Measurements from ENCODE around the gene SH3RF2. TPM values are rescaled to one million over a fixed set of nuclear protein-coding genes. Genes with fewer than 3 reads are reported as not detected.
"Not testable (repeated sequence)": the region's sequence is repeated elsewhere in the genome, so short reads cannot be mapped to it uniquely, and the experiment has no call there.

Gene SH3RF2
- polyA plus RNA-seq, 3 donors: 2.4 to 3.3 (median 3.0) TPM

GRCh38 chr5:145988993-145989392 is 52.6 kb downstream of the SH3RF2 start:
- 86 to 89% (median 88%) methylated on average over 2 of the region's 2 CpGs for WGBS, 3 donors
- H3K27ac ChIP-seq (ENCODE audit: low read depth, low read length): no peak overlapping the region

- no peak overlapping the region for H3K27ac ChIP-seq (ENCODE audit: low read depth, low read length)
- WGBS, 3 donors: 94 to 98% (median 95%) methylated on average over 2 of the region's 2 CpGs
These were observed 53.0 kb downstream of the SH3RF2 start for GRCh38 chr5:145989428-145989827.

- WGBS, 3 donors: 90 to 94% (median 91%) methylated on average over 2 of the region's 2 CpGs
- no peak overlapping the region for H3K27ac ChIP-seq (ENCODE audit: low read depth, low read length)
These were observed 53.8 kb downstream of the SH3RF2 start for GRCh38 chr5:145990170-145990569.

- 51 to 75% (median 57%) methylated on average over 3 of the region's 3 CpGs for WGBS, 3 donors
- H3K27ac ChIP-seq (ENCODE audit: low read depth, low read length): no peak overlapping the region
These were observed 54.7 kb downstream of the SH3RF2 start for GRCh38 chr5:145991044-145991575.

- not testable (repeated sequence) for H3K27ac ChIP-seq (ENCODE audit: low read depth, low read length)
- 94 to 100% (median 99%) methylated on average over 4 of the region's 4 CpGs for WGBS, 3 donors
These were observed 57.2 kb downstream of the SH3RF2 start for GRCh38 chr5:145993538-145993937.

GRCh38 chr5:145996135-145996534 is 59.8 kb downstream of the SH3RF2 start:
- WGBS, 3 donors: 50 to 58% (median 51%) methylated on average over 6 of the region's 6 CpGs
- H3K27ac ChIP-seq (ENCODE audit: low read depth, low read length): no peak overlapping the region

DNA sequence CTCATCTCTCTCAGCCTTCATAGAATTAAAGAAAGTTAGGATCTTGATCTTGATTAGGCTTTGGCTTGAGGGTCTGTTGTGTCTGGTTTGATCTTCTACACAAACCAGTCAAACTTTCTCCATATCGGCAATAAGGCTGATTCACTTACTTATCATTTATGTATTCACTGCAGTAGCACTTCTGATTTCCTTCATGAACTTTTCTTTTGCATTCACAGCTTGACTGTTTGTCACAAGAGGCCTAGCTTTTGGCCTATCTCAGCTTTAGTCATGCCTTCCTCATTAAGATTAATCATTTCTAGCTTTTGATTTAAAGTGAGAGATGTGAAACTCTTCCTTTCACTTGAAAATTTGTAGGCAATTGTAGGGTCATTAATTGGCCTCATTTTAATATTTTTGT is 62.8 kb downstream of the SH3RF2 start:
- WGBS, 3 donors: 76 to 88% (median 84%) methylated on average over 1 of the region's 1 CpG
- H3K27ac ChIP-seq (ENCODE audit: low read depth, low read length): no peak overlapping the region

DNA sequence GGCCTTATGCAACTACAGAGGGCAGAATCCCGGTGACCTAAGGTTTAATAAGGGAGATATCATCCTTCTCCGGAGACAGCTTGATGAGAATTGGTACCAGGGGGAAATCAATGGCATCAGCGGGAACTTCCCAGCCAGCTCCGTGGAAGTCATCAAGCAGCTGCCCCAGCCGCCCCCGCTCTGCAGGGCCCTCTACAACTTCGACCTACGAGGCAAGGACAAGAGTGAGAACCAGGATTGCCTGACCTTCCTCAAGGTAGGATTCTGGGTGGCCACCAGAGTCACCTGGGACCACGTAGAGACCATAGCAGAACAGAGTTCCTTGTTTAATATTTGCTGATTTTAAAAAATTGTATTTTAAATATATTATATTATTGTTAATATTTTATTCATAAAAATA is 63.7 kb downstream of the SH3RF2 start:
- WGBS, 3 donors: 94 to 96% (median 95%) methylated on average over 9 of the region's 9 CpGs
- H3K27ac ChIP-seq (ENCODE audit: low read depth, low read length): no peak overlapping the region

DNA sequence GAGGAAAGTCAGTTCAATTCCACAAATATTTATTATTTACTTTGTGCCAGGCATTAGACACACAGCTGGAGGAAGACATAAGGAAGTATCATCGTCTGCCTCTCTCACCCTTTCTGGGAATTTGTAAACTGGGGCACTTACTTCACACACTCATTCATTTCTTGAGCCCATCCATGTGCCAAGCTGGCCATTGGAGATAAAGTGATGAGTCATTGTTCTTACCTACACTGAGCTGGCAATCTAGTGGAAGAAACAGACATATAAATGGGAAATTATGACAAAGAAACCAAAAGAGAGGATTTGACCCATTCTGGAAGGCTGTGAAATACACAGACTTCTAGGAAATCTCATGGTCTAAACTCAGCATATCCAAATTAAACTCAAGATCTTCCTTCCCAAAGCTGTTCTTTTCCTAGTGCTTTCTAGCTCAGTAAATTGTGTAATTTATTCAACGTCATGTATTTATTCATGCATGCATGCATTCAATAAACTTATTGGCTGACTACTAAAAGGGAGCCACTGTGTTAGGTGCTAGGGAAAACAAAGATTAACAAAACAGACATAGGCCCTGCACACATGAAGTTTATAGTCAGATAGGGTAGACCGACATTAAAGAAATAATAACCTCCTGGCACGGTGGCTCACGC is 65.3 kb downstream of the SH3RF2 start:
- WGBS, 3 donors: 92 to 95% (median 92%) methylated on average over 5 of the region's 5 CpGs
- H3K27ac ChIP-seq (ENCODE audit: low read depth, low read length): no peak overlapping the region

GRCh38 chr5:146002491-146002890 is 66.1 kb downstream of the SH3RF2 start:
- H3K27ac ChIP-seq (ENCODE audit: low read depth, low read length): no peak overlapping the region
- 92 to 97% (median 97%) methylated on average over 7 of the region's 7 CpGs for WGBS, 3 donors

DNA sequence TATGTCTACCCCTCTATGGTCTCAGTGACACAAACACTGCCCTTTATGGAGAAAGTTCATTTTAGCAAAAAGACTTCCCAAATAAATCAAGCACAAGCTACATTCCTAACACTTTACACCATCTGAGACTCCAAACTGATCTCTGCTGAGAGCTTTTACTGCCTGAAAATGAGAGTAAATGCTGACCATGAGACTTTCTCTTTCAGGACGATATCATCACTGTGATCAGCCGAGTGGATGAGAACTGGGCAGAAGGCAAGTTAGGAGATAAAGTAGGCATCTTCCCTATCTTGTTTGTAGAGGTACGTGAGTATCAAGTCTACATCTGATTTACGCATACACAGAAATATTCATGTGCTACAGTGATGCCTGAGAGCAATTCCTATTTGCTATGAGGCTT is 67.5 kb downstream of the SH3RF2 start:
- H3K27ac ChIP-seq (ENCODE audit: low read depth, low read length): no peak overlapping the region
- 62 to 82% (median 71%) methylated on average over 4 of the region's 4 CpGs for WGBS, 3 donors

GRCh38 chr5:146005264-146005663 is 68.9 kb downstream of the SH3RF2 start:
- 85 to 100% (median 98%) methylated on average over 1 of the region's 1 CpG for WGBS, 3 donors
- no peak overlapping the region for H3K27ac ChIP-seq (ENCODE audit: low read depth, low read length)

GRCh38 chr5:146005723-146006122 is 69.3 kb downstream of the SH3RF2 start:
- no peak overlapping the region for H3K27ac ChIP-seq (ENCODE audit: low read depth, low read length)

GRCh38 chr5:146006470-146007190 is 70.3 kb downstream of the SH3RF2 start:
- H3K27ac ChIP-seq (ENCODE audit: low read depth, low read length): no peak overlapping the region

GRCh38 chr5:146007270-146007669 is 70.9 kb downstream of the SH3RF2 start:
- WGBS, 3 donors: 80 to 87% (median 84%) methylated on average over 3 of the region's 3 CpGs
- no peak overlapping the region for H3K27ac ChIP-seq (ENCODE audit: low read depth, low read length)

More at GRCh38 chr5:146006470-146007190, 70.3 kb downstream of the SH3RF2 start:
- WGBS, 3 donors: 85 to 94% (median 86%) methylated on average over 6 of the region's 6 CpGs

DNA sequence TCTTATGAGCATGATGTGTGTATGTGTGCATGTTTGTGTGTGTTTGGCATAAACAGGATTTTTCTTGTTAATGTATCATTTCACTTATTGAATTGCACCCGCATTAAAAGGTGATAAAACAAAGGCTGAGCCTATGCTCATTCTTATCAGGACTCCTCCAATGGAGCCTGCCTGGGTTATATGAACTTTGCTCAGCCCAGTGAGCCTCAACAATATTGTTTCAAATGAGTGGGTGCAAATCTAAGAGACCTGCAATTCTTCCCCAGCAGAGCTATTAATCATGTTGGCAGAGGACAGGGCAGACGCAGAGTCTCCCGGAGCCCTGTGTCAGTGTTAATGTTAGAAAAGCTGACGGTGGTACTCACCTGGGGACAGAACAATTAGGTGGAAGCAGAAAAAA is 71.6 kb downstream of the SH3RF2 start:
- WGBS, 3 donors: 66 to 83% (median 83%) methylated on average over 4 of the region's 4 CpGs
- no peak overlapping the region for H3K27ac ChIP-seq (ENCODE audit: low read depth, low read length)

DNA sequence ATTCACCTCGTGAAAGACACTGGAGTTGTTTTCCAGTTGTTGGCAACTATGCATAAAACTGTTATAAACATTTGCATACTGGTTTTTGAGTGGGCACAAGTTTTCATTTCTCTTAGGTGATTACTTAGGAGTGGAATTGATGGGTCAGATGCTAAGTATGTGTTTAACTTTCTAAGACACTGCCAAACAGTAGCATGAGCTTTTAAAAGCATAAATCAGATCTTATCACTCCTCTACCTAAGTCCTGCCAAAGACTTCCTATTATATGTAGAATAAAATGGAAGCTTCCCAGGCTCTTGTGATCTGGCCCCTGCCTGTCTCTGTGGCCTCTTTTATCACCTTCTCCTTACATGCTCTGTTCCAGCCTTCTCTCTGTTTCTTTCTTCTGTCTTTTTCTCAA is 72.6 kb downstream of the SH3RF2 start:
- 79 to 93% (median 90%) methylated on average over 1 of the region's 1 CpG for WGBS, 3 donors
- no peak overlapping the region for H3K27ac ChIP-seq (ENCODE audit: low read depth, low read length)

GRCh38 chr5:146010447-146010846 is 74.1 kb downstream of the SH3RF2 start:
- 72 to 96% (median 88%) methylated on average over 5 of the region's 5 CpGs for WGBS, 3 donors
- not testable (repeated sequence) for H3K27ac ChIP-seq (ENCODE audit: low read depth, low read length)

DNA sequence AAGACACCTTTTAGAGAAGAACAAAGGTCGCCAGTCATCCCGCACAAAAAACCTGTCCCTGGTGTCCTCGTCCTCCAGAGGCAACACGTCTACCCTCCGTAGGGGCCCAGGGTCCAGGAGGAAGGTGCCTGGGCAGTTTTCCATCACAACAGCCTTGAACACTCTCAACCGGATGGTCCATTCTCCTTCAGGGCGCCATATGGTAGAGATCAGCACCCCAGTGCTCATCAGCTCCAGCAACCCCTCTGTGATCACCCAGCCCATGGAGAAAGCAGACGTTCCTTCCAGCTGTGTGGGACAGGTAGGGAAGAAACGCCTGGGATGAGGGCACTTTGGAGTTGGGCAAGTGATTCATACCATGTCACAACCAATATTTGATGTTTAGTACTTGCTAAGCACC is 77.4 kb downstream of the SH3RF2 start:
- WGBS, 3 donors: 81 to 95% (median 93%) methylated on average over 9 of the region's 9 CpGs
- H3K27ac ChIP-seq (ENCODE audit: low read depth, low read length): no peak overlapping the region

DNA sequence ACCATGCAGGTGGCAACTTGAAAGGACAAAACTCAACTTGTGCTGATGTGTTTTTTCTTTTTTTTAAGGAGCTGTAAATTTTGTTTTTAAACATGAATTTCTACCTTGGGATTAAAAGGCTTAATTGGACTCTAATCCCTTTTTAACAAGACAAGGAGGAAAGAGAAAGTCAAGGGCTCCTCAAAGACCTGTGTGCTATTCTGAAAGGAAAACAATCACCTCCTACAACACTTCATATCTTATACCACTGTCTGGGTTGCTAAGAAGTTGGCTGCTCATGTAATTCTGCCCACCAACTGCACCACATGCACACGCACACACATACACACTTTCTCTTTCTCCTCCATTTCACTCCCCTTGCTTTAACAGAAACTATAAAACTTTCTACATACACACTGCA is 78.6 kb downstream of the SH3RF2 start:
- 88 to 100% (median 95%) methylated on average over 1 of the region's 1 CpG for WGBS, 3 donors
- H3K27ac ChIP-seq (ENCODE audit: low read depth, low read length): no peak overlapping the region

All from adipose tissue (tissue), 3 donors.